Gastroesophageal sphincter (tissue), 4 donors: ENCODE data around the gene RAPGEF2. TPM values are rescaled to one million over a fixed set of nuclear protein-coding genes. Genes with fewer than 3 reads are reported as not detected.

ENCODE experiments used
- ATAC-seq: fragments of 150-250 bp; one replicate; pipeline ENCODE4 v1.9.1; 2016; ENCODE audit warnings: mild to moderate bottlenecking, moderate library complexity
- H3K27ac ChIP-seq, 4 donors: fragments of 200-600 bp; sonication (generic) in 3 of 4; 1 replicate in 3 of 4; 2 replicates in 1 of 4; pipeline ENCODE4 v1.5.1; 2016 to 2019
- H3K27me3 ChIP-seq: fragments of 200-600 bp; sonication (generic); one replicate; pipeline ENCODE4 v1.5.1; 2019
- H3K36me3 ChIP-seq, 2 donors: fragments of 200-600 bp; sonication (generic); one replicate each; pipeline ENCODE4 v1.5.1; 2019; ENCODE audit warnings: control low read depth in 1 of 2
- H3K4me1 ChIP-seq, 3 donors: fragments of 200-600 bp; sonication (generic); 1 replicate in 2 of 3; 2 replicates in 1 of 3; pipeline ENCODE4 v1.5.1; 2016 to 2019; ENCODE audit warnings: control low read depth in 2 of 3
- H3K4me3 ChIP-seq, 2 donors: fragments of 200-600 bp; sonication (generic); one replicate each; pipeline ENCODE4 v1.5.1; 2019; ENCODE audit warnings: mild to moderate bottlenecking in 1 of 2, moderate library complexity in 1 of 2
- H3K9me3 ChIP-seq, 3 donors: fragments of 200-600 bp; sonication (generic); one replicate each; pipeline ENCODE4 v1.5.1; 2017 to 2019; ENCODE audit warnings: control low read depth in 2 of 3
- EP300 ChIP-seq: sonication (generic); formaldehyde crosslinking; IDR thresholded peaks from one replicate; pipeline ENCODE4 v1.6.1; 2017; ENCODE audit warnings: antibody characterized with exemption, mild to moderate bottlenecking
- POLR2A ChIP-seq, 2 donors: fragments of 450-650 bp; IDR thresholded peaks; one replicate each; pipeline ENCODE4 v1.6.1; 2017; ENCODE audit warnings: antibody characterized with exemption in 2 of 2, mild to moderate bottlenecking in 2 of 2, moderate library complexity in 1 of 2
- POLR2AphosphoS5 ChIP-seq: sonication (generic); formaldehyde crosslinking; IDR thresholded peaks from one replicate; pipeline ENCODE4 v1.6.1; 2017; ENCODE audit warnings: antibody characterized with exemption
- WGBS, 2 donors: methylation state at CpG; one replicate each; pipeline ENCODE4 v1.1.5; 2018; ENCODE audit warnings: low coverage in 1 of 2; 5-methylcytosine and 5-hydroxymethylcytosine counted together
- total RNA-seq, 4 donors: library from RNA; depleted of rRNA; stranded (reverse); fragments of >200 nt; gene quantifications; one replicate each; pipeline ENCODE4 v1.1.0, GENCODE V29; 2016
- TF ChIP-seq, protein P1 (sequence below), 4 experiments: fragments of 200-600 bp in 2 of 4; fragments of 450-650 bp in 2 of 4; sonication (generic) in 1 of 4; IDR thresholded peaks; one replicate each; pipeline ENCODE4 v1.5.1; 2017 to 2019; ENCODE audit warnings: antibody characterized with exemption in 4 of 4, mild to moderate bottlenecking in 2 of 4, moderate library complexity in 2 of 4

Gene RAPGEF2
- total RNA-seq, 4 donors from 2014 or later: 49.5 to 67.5 (median 60.9) TPM

DNA sequence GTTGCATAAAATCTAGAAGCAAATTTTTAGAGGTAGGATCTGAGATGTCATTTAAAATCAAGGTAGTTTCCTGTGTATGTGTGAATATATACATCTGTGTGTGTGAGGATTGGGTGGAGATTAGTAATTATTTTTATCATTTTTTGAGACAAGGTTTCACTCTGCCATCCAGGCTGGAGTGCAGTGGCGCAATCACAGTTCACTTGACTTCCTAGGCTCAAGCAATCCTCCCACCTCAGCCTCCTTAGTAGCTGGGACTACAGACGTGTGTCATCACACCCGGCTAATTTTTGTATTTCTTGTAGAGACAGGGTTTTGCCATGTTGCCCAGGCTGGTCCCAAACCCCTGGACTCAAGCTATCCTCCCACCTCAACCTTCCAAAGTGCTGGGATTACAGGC lies 188.3 kb downstream of the RAPGEF2 start:
- Histone ChIP-seq H3K4me3 (no peak overlapping the region), H3K36me3 (no peaks in the 10 kb centered on the region), H3K27ac (no peak overlapping the region), H3K4me1 (peaks cover 0 to 17% (median 0%) of the 10 kb centered on the region in 3 donors), H3K9me3 (no peaks in the 10 kb centered on the region), H3K27me3 (no peaks in the 10 kb centered on the region)
- ATAC-seq: no peak
- 100% methylated on average over 2 of the region's 3 CpGs for WGBS, 2 donors
- no peak for TF ChIP-seq POLR2AphosphoS5
- TF ChIP-seq, protein P1, sequence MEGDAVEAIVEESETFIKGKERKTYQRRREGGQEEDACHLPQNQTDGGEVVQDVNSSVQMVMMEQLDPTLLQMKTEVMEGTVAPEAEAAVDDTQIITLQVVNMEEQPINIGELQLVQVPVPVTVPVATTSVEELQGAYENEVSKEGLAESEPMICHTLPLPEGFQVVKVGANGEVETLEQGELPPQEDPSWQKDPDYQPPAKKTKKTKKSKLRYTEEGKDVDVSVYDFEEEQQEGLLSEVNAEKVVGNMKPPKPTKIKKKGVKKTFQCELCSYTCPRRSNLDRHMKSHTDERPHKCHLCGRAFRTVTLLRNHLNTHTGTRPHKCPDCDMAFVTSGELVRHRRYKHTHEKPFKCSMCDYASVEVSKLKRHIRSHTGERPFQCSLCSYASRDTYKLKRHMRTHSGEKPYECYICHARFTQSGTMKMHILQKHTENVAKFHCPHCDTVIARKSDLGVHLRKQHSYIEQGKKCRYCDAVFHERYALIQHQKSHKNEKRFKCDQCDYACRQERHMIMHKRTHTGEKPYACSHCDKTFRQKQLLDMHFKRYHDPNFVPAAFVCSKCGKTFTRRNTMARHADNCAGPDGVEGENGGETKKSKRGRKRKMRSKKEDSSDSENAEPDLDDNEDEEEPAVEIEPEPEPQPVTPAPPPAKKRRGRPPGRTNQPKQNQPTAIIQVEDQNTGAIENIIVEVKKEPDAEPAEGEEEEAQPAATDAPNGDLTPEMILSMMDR (IDR thresholded peaks at IDR 0.05): no peak
- no peak for TF ChIP-seq EP300
- no peak for TF ChIP-seq POLR2A (IDR thresholded peaks at IDR 0.05)

DNA sequence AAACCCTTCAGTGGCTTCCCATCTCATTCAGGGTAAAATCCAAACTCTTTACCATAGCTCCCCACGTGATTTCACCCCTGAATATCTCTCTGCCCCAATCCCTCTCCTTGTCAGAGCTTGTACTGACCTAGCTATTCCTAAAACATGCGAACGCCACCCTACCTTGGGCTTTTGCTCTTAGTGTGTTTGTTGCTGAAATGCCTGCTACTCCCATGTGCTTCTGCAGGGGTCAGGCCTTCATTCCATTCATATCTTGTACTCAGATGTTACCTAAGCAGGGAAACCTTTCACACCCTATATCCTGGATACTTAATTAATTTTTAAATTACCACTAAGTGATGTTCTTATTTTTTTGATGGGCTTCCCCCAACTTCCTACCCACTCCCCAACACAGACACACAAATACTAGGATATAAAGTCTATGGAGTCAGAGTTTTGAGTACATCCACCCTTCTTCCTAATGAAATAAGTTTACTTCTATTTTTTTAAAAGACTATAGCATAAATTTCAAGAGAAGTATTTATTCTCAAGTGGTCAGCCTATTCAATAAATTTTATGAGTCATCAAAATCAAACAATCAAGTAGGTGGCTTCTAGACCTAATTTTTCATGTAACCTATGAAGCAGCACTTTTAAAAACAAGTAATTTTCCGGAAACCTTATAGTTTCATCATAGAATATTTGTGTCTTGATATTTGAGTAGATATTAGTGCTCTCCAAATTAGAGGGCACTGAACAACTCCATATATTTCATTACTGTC lies 189.4 kb downstream of the RAPGEF2 start:
- TF ChIP-seq POLR2AphosphoS5: no peak
- no peak for TF ChIP-seq EP300
- no peak for TF ChIP-seq POLR2A (IDR thresholded peaks at IDR 0.05)
- TF ChIP-seq, protein P1 (IDR thresholded peaks at IDR 0.05): no peak
- Histone ChIP-seq H3K36me3 (no peaks in the 10 kb centered on the region), H3K4me1 (peaks cover 0 to 26% (median 0%) of the 10 kb centered on the region in 3 donors), H3K4me3 (no peak overlapping the region), H3K27me3 (no peaks in the 10 kb centered on the region), H3K9me3 (no peaks in the 10 kb centered on the region), H3K27ac (no peak overlapping the region)
- 96 to 99% methylated on average over 4 of the region's 4 CpGs for WGBS, 2 donors
- no peak for ATAC-seq

DNA sequence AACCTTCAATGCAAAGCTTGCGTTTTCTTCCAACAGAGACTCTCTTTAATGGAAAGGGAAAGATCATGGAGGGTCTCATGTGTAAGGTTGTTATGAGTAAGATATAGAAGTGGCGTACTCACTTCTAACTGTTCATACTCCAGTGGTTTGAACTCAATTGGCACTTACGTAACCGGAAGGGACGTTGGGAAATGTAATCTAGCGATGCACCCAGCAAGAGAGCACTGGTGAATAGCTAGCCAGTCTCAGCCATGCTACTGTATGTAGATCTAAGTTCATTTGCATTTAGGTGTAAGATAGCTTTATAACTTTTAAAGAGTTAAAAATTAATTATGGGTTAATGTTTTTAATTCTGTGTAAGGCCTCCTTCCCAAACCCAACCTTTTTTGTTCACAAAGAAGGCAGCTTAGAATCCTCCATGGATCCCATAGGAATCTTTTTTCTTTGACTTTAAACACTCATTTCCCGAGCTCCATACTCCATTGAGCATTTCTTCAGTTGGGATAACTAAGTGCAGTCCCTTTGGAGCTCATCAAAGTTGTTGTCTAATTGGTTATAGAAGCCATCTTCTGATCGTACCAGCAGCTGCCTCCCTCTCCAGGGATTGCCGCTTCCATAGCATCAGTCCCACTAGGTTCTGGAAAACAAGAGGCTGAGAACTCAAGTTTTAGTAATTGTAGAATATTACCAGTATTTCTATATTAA lies 191.1 kb downstream of the RAPGEF2 start:
- WGBS, 2 donors: 92 to 93% methylated on average over 7 to 9 of the region's 9 CpGs
- no peak overlapping the region for H3K4me3 ChIP-seq
- TF ChIP-seq POLR2AphosphoS5 (no peak), POLR2A (IDR thresholded peaks at IDR 0.05) (no peak)
- H3K4me1 ChIP-seq: peaks cover 0 to 40% (median 6%) of the 10 kb centered on the region in 3 donors
- no peak for ATAC-seq
- H3K27me3 ChIP-seq: no peaks in the 10 kb centered on the region
- no peaks in the 10 kb centered on the region for H3K36me3 ChIP-seq
- no peaks in the 10 kb centered on the region for H3K9me3 ChIP-seq
- H3K27ac ChIP-seq: no peak overlapping the region

DNA sequence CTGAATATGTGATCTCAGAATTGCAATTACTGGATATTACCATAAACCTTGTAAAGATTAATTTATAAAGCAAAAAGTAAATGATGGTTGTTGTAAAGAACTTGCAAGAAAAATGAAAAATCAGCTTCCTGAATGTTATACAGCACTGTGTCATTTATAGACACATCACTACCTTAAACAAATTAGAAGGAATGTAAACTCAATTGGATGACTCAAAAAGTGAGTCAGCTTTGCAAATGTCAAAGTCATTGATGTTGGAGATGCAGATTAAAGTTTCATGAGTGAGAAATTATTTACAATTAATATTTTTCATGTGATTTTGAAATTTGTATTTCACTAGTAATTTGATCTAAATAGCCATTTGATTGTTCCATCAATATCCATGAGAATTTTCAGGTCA lies 193.2 kb downstream of the RAPGEF2 start:
- ATAC-seq: no peak
- no peaks in the 10 kb centered on the region for H3K36me3 ChIP-seq
- H3K27ac ChIP-seq: no peak overlapping the region
- H3K27me3 ChIP-seq: no peaks in the 10 kb centered on the region
- H3K4me1 ChIP-seq: peaks cover 0 to 40% (median 6%) of the 10 kb centered on the region in 3 donors
- TF ChIP-seq POLR2A (IDR thresholded peaks at IDR 0.05) (no peak), POLR2AphosphoS5 (no peak), EP300 (no peak)
- TF ChIP-seq, protein P1 (IDR thresholded peaks at IDR 0.05): no peak
- no peak overlapping the region for H3K4me3 ChIP-seq
- H3K9me3 ChIP-seq: no peaks in the 10 kb centered on the region

DNA sequence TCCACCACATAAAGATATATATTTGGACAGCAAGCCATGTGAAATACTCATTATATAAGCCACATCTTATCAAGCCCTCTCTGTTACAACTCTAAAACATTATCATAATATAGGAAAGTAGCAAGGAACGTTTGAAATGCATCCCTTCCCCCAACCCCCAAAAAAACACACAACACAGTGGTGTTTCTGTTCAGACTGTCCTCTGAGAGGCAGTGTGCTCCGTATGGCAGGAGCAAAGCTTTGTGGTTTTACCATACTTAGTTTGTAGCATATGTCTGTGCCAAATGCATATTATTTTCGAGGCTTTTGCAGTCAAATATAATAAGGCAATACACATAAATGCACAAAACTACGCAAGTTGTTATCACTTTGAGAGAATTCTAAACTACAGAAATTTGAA lies 194.2 kb downstream of the RAPGEF2 start:
- Histone ChIP-seq H3K27me3 (no peaks in the 10 kb centered on the region), H3K4me1 (peaks cover 0 to 40% (median 6%) of the 10 kb centered on the region in 3 donors), H3K4me3 (no peak overlapping the region), H3K36me3 (no peaks in the 10 kb centered on the region), H3K27ac (no peak overlapping the region), H3K9me3 (no peaks in the 10 kb centered on the region)
- no peak for ATAC-seq
- TF ChIP-seq, protein P1 (IDR thresholded peaks at IDR 0.05): no peak
- TF ChIP-seq POLR2AphosphoS5 (no peak), POLR2A (IDR thresholded peaks at IDR 0.05) (no peak), EP300 (no peak)
- 73 to 78% methylated on average over 4 of the region's 4 CpGs for WGBS, 2 donors
